K562 (cell line): ENCODE data around the gene STX2. TPM values are rescaled to one million over a fixed set of nuclear protein-coding genes. Genes with fewer than 3 reads are reported as not detected.
A peak's percentile ranks its signal among the peaks of the same experiment; 100 is the strongest.

Experiments used
- ATAC-seq: fragments of 200-7000 bp; cut with Tn5 transposase; 3 replicates; pipeline ENCODE4 v1.9.1; 2020; ENCODE audit warnings: moderate library complexity
- Bru-seq: library from RNA; stranded (reverse); fragments of 400-500 nt; gene quantifications from one replicate; lab custom pipeline; 2021; lab: Mats Ljungman, UMichigan
- BruChase-seq, 2 experiments: library from RNA; stranded (reverse); fragments of 400-500 nt; gene quantifications; one replicate each; lab custom pipeline; 2021; lab: Mats Ljungman, UMichigan
- BruUV-seq: library from RNA; stranded (reverse); fragments of 400-500 nt; replicated peaks from 2 replicates; lab custom pipeline; 2021; lab: Mats Ljungman, UMichigan
- CTCF ChIA-PET: fragments of 300-600 bp; formaldehyde crosslinking; extraction: SDS; loops from one replicate; lab custom pipeline; 2021; ENCODE audit warnings: low intra/inter-chr PET ratio; lab: Yijun Ruan, JAX
- POLR2A ChIA-PET: fragments of 300-600, 350-650 bp; sonication (Branson Sonifier 250); formaldehyde crosslinking; extraction: SDS; loops from one replicate; lab custom pipeline; 2021; ENCODE audit warnings: antibody characterized with exemption, inconsistent platforms; lab: Yijun Ruan, JAX
- DNase-seq, 4 experiments: peaks; one replicate each; pipeline versions ENCODE4 v3.0.0 to v3.0.0-alpha.2; 2011 to 2018; ENCODE audit warnings: low spot score in 3 of 4, mixed read lengths in 3 of 4; ENCODE audit errors: extremely low read depth in 1 of 4
- FAIRE-seq: peaks from 2 replicates; lab custom pipeline; 2011; peaks lifted over from hg19 to GRCh38; lab: Jason Lieb, UNC
- H2AFZ ChIP-seq: 2 replicates; pipeline ENCODE4 v1.6.0; 2011; ENCODE audit warnings: low read depth, low read length, control low read depth, inconsistent platforms
- H3K27ac ChIP-seq: fragments of 200-600 bp; 3 replicates; pipeline ENCODE4 v1.8.0; 2011; ENCODE audit warnings: low read depth, mild to moderate bottlenecking, control low read depth, inconsistent platforms, low read length, moderate library complexity, mixed read lengths; ENCODE audit errors: extremely low read depth
- H3K27me3 ChIP-seq, 2 experiments: fragments of 300-600 bp in 1 of 2; 2 replicates in 1 of 2; 3 replicates in 1 of 2; pipeline versions ENCODE4 v1.6.0 to v1.8.0; 2011; ENCODE audit warnings: inconsistent platforms in 2 of 2, low read length in 2 of 2, mild to moderate bottlenecking in 1 of 2, mixed read lengths in 1 of 2, moderate library complexity in 1 of 2; ENCODE audit not compliant: control insufficient read depth in 2 of 2, insufficient read depth in 2 of 2
- H3K36me3 ChIP-seq: fragments of 300-600 bp; 3 replicates; pipeline ENCODE4 v1.8.0; 2011; ENCODE audit warnings: mild to moderate bottlenecking, low read length, inconsistent platforms; ENCODE audit not compliant: control insufficient read depth, insufficient read depth
- H3K4me1 ChIP-seq, 2 experiments: fragments of 200-600 bp in 1 of 2; replicated peaks in 1 of 2; 2 replicates in 1 of 2; 3 replicates in 1 of 2; pipeline versions ENCODE4 v1.5.1 to v1.8.0; 2011; ENCODE audit warnings: inconsistent platforms in 2 of 2, low read length in 2 of 2, mild to moderate bottlenecking in 1 of 2, mixed read lengths in 1 of 2, moderate library complexity in 1 of 2; ENCODE audit not compliant: control insufficient read depth in 2 of 2, insufficient read depth in 2 of 2
- H3K4me2 ChIP-seq: 2 replicates; pipeline ENCODE4 v1.6.1; 2011; ENCODE audit warnings: low read length, control low read depth, inconsistent platforms, mixed read lengths; ENCODE audit not compliant: insufficient read depth
- H3K4me3 ChIP-seq: fragments of 200-600 bp; sonication (generic), shearing (Covaris generic); 2 replicates; pipeline ENCODE4 v1.5.1; 2016; ENCODE audit warnings: control low read depth, inconsistent platforms
- H3K79me2 ChIP-seq: fragments of 200-600 bp; 3 replicates; pipeline ENCODE4 v1.8.0; 2011; ENCODE audit warnings: low read length, inconsistent platforms; ENCODE audit not compliant: control insufficient read depth, insufficient read depth
- H3K9ac ChIP-seq, 2 experiments: 2 replicates each; pipeline versions ENCODE4 v1.6.0 to v1.6.1; 2011; ENCODE audit warnings: low read depth in 2 of 2, low read length in 2 of 2, control low read depth in 1 of 2, inconsistent platforms in 1 of 2, mild to moderate bottlenecking in 1 of 2, mixed read lengths in 1 of 2; ENCODE audit not compliant: insufficient read depth in 1 of 2
- H3K9me1 ChIP-seq: one replicate; pipeline ENCODE4 v1.6.0; 2011; ENCODE audit warnings: inconsistent platforms, mild to moderate bottlenecking, low read length, moderate library complexity; ENCODE audit not compliant: control insufficient read depth, insufficient read depth
- H3K9me3 ChIP-seq: replicated peaks from 2 replicates; pipeline ENCODE4 v1.5.1; 2011; ENCODE audit warnings: low read depth, low read length, inconsistent platforms; ENCODE audit not compliant: control insufficient read depth, insufficient read depth
- H4K20me1 ChIP-seq: replicated peaks from 2 replicates; pipeline ENCODE4 v1.6.1; 2011; ENCODE audit warnings: low read length, inconsistent platforms, mixed read lengths; ENCODE audit not compliant: control insufficient read depth, insufficient read depth
- DEAF1 ChIP-seq: fragments of 450-650 bp; formaldehyde crosslinking; IDR thresholded peaks from 2 replicates; pipeline ENCODE4 v1.4.0; 2020; ENCODE audit warnings: mild to moderate bottlenecking, moderate library complexity
- HIVEP1 ChIP-seq: fragments of 250-450 bp; sonication (Bioruptor Pico); IDR thresholded peaks from 2 replicates; pipeline ENCODE4 v1.4.0; 2020; ENCODE audit warnings: mild to moderate bottlenecking
- HNRNPH1 ChIP-seq: fragments of 200-400 bp; formaldehyde crosslinking; optimal IDR thresholded peaks from 2 replicates; pipeline ENCODE3; 2017; ENCODE audit warnings: low read depth, mild to moderate bottlenecking, low read length, moderate library complexity
- HNRNPLL ChIP-seq: fragments of 200-400 bp; formaldehyde crosslinking; IDR thresholded peaks from 2 replicates; pipeline ENCODE4 v1.6.1; 2017; ENCODE audit warnings: low read length, low read depth, mild to moderate bottlenecking; ENCODE audit not compliant: poor library complexity, severe bottlenecking
- MEF2D ChIP-seq: conservative IDR thresholded peaks from 2 replicates; pipeline ENCODE4 v1.6.1; 2016; ENCODE audit warnings: low read depth, missing genetic modification characterization, missing compliant biosample characterization
- SRSF7 ChIP-seq: fragments of 200-400 bp; formaldehyde crosslinking; optimal IDR thresholded peaks from 2 replicates; pipeline ENCODE3; 2017; ENCODE audit warnings: mild to moderate bottlenecking, low read depth, low read length
- TAF1 ChIP-seq: IDR thresholded peaks from 2 replicates; pipeline ENCODE4 v1.6.1; 2011; ENCODE audit warnings: mild to moderate bottlenecking, low read length, moderate library complexity; ENCODE audit not compliant: insufficient read depth, control insufficient read depth, severe bottlenecking; ENCODE audit errors: extremely low read depth
- ZBTB49 ChIP-seq: sonication (generic); formaldehyde crosslinking; IDR thresholded peaks from 2 replicates; pipeline ENCODE4 v1.8.0; 2022; ENCODE audit warnings: missing genetic modification reagents, mild to moderate bottlenecking, borderline replicate concordance
- ZNF644 ChIP-seq: fragments of 200-800 bp; sonication (Bioruptor generic); IDR thresholded peaks from 2 replicates; pipeline ENCODE4 v1.6.1; 2016; ENCODE audit warnings: low read depth, missing genetic modification characterization, missing compliant biosample characterization
- ZNF778 ChIP-seq: fragments of 450-650 bp; formaldehyde crosslinking; IDR thresholded peaks from 2 replicates; pipeline ENCODE4 v1.4.0; 2020; ENCODE audit warnings: mild to moderate bottlenecking, moderate library complexity
- WGBS: fragments of 100-300 bp; shearing (Covaris generic); methylation state at CpG from one replicate; pipeline ENCODE4 v1.1.6; 2016; ENCODE audit warnings: low coverage, mixed read lengths; ENCODE audit not compliant: insufficient coverage; ENCODE audit errors: missing lambda C conversion rate; 5-methylcytosine and 5-hydroxymethylcytosine counted together
- in situ Hi-C: fragments of 300-500 bp; cut with MboI; formaldehyde crosslinking; loops from 4 replicates; pipeline ENCODE4 v1.15.0; 2018; ENCODE audit warnings: inconsistent platforms, mixed read lengths
- intact Hi-C: fragments of 100-400 bp; cut with micrococcal nuclease; formaldehyde crosslinking; loops from 2 replicates; pipeline ENCODE4 v1.14.2; 2022
- long read RNA-seq, 3 experiments: library from polyadenylated mRNA in 2 of 3; library from RNA in 1 of 3; unstranded in 2 of 3; stranded (forward) in 1 of 3; transcript quantifications; one replicate each; pipeline ENCODE4 v2.0.0, GENCODE V29; 2019 to 2022
- polyA minus RNA-seq, 3 experiments: library from RNA; depleted of rRNA, polyadenylated mRNA; stranded (reverse); fragments of >200 nt; gene quantifications; 2 replicates each; pipeline ENCODE4 v1.2.3, GENCODE V29; 2011
- polyA plus RNA-seq, 8 experiments: library from polyadenylated mRNA; depleted of rRNA in 4 of 8; stranded (reverse) in 5 of 8; unstranded in 3 of 8; fragments of >200 nt; fragmentation: Nextera tagmentation in 2 of 8; fragmentation: Illumina TruSeq in 1 of 8; extraction: Ambion mirVana in 2 of 8; extraction: Trizol in 1 of 8; gene quantifications; 2 replicates each; pipeline versions ENCODE4 v1.2.1 to v1.2.3, GENCODE V29; 2011 to 2014; ENCODE audit warnings: inconsistent platforms in 1 of 8, missing spikeins in 1 of 8
- total RNA-seq, 7 experiments: library from RNA; depleted of rRNA in 6 of 7; stranded (reverse); fragments of >200 nt in 6 of 7; fragmentation: Illumina TruSeq in 2 of 7; extraction: Trizol in 2 of 7; gene quantifications; 2 replicates each; pipeline versions ENCODE4 v1.2.1 to v1.2.3, GENCODE V29; 2011 to 2021; ENCODE audit warnings: low replicate concordance in 1 of 7

Gene STX2
- total RNA-seq (2011; cell fraction: chromatin; rRNA removed; ENCODE audit: low replicate concordance), result 42.7 and 128 TPM in 2 replicates
- 25.8 and 32.5 TPM in 2 replicates for total RNA-seq (2011; cell fraction: nucleolus; rRNA removed)
- total RNA-seq (2011; cell fraction: nucleoplasm; rRNA removed), result 46.3 and 62.1 TPM in 2 replicates
- total RNA-seq (2014; rRNA removed) (24.6 and 25.8 TPM in 2 replicates), total RNA-seq (2014; rRNA removed; fragmentation: Illumina TruSeq; extraction: Trizol) (35.0 and 38.5 TPM in 2 replicates), total RNA-seq (2015; rRNA removed; fragmentation: Illumina TruSeq; extraction: Trizol) (29.1 and 32.7 TPM in 2 replicates), total RNA-seq (2021) (24.4 and 25.0 TPM in 2 replicates), polyA plus RNA-seq (2011; rRNA removed) (48.8 and 54.6 TPM in 2 replicates), polyA plus RNA-seq (2014; fragmentation: Illumina TruSeq; extraction: Trizol) (29.7 and 34.9 TPM in 2 replicates), polyA plus RNA-seq (2014; fragmentation: Nextera tagmentation; extraction: Ambion mirVana) (10 to 100 TPM; 22.2 to 24.7 TPM), polyA plus RNA-seq (2014; rRNA removed) (30.3 and 30.8 TPM in 2 replicates), polyA minus RNA-seq (2011; rRNA and poly(A)+ RNA removed) (34.8 and 38.8 TPM in 2 replicates), Bru-seq, nascent RNA (percentile 78 among the genes with signal in this experiment), BruChase-seq, experiment 1, labeled RNA remaining after a 2-hour chase (percentile 81 among the genes with signal in this experiment), BruChase-seq, experiment 2, labeled RNA remaining after a 6-hour chase (percentile 83 among the genes with signal in this experiment)
- 13.2 and 34.8 TPM in 2 replicates for polyA plus RNA-seq (2011; cell fraction: cytosol; rRNA removed)
- polyA plus RNA-seq (2011; cell fraction: nucleus; rRNA removed), result 83.4 and 119 TPM in 2 replicates
- 22.5 and 23.5 TPM in 2 replicates for polyA plus RNA-seq (2012)
- 10.6 and 13.2 TPM in 2 replicates for polyA minus RNA-seq (2011; cell fraction: cytosol; rRNA and poly(A)+ RNA removed)
- 14.7 and 29.1 TPM in 2 replicates for polyA minus RNA-seq (2011; cell fraction: nucleus; rRNA and poly(A)+ RNA removed)
- long read RNA-seq, experiment 1, transcript STX2-203 (11 exons, 2,151 nt), result major isoform, 30 of 146 reads
- long read RNA-seq, experiment 1, transcript STX2-201 (10 exons, 3,331 nt), result minor isoform, 27 of 146 reads
- long read RNA-seq, experiment 1, partial matches to known transcripts, result 21 of 146 reads
- long read RNA-seq, experiment 1, other reads (novel, unspliced or antisense), result 68 of 146 reads
- long read RNA-seq, experiment 2, partial matches to known transcripts, result 2 of 19 reads
- long read RNA-seq, experiment 2, other reads (novel, unspliced or antisense), result 17 of 19 reads
- long read RNA-seq, experiment 3, partial matches to known transcripts, result 3 of 11 reads
- long read RNA-seq, experiment 3, other reads (novel, unspliced or antisense), result 6 of 11 reads

- Histone ChIP-seq H3K4me2 (peak within 1 kb of the TSS; percentile 88), H4K20me1 (no peaks in the 10 kb centered on the region), H3K9ac (peak within 1 kb of the TSS; percentile 73 to 98), H2AFZ (peak within 1 kb of the TSS; percentile 98), H3K4me1 (peaks cover 33% of the 10 kb centered on the region in 2 experiments), H3K36me3 (peaks cover 9% of the 10 kb centered on the region), H3K27ac (peak within 1 kb of the TSS; percentile 72), H3K9me3 (no peaks in the 10 kb centered on the region; the same call in 1 of the 2 replicates), H3K79me2 (peaks cover 45% of the 10 kb centered on the region), H3K4me3 (peak within 1 kb of the TSS; percentile 69), H3K27me3 (no peaks in the 10 kb centered on the region), H3K9me1 (no peaks in the 10 kb centered on the region)
- ChIA-PET CTCF (interaction anchor here (0.6 to 0.7 kb wide), 2 partner anchors 12 to 21 kb away, joined by 4 read pairs; no protein-coding TSS in a partner anchor), POLR2A (interaction anchor here (1.0 kb wide), 1 partner anchor 32 kb away, joined by 4 read pairs; no protein-coding TSS in a partner anchor)
- peak; percentile 69 for FAIRE-seq
- DNase-seq, result peak; percentile 89 to 97 (median 96)
- in situ Hi-C loops (no loop called here), intact Hi-C loops (loop anchor here (2.0 to 10.0 kb wide), 3 partner anchors 16 to 516 kb away; no protein-coding TSS in a partner anchor)
- WGBS, result 1% methylated on average over 55 of the region's 79 CpGs
- no TSS peak for BruUV-seq
- ATAC-seq, result peak; percentile 82
- TF ChIP-seq DEAF1 (CRISPR knock-in tag) (0 out of 2 replicates have a peak, but pooled peaks have one; percentile 14), ZNF778 (CRISPR knock-in tag) (no peak), HIVEP1 (CRISPR knock-in tag) (no peak), HNRNPH1 (no peak), SRSF7 (no peak), ZNF644 (tag) (0 out of 2 replicates have a peak, but pooled peaks have one; percentile 49), TAF1 (peak; percentile 3), ZBTB49 (CRISPR knock-in tag) (no peak), HNRNPLL (no peak), MEF2D (tag) (0 out of 2 replicates have a peak, but pooled peaks have one; percentile 43)
Measured at GRCh38 chr12:130838951-130839769, at the start of gene STX2. Gene STX2 (minus strand): TSS chr12:130839250. CDS start chr12:130839099, 151 bp downstream.
